NCI-H187 treated with DMSO at 0.1 percent for 48 hours (cell line): ENCODE results near the gene LCOR.
"Not testable (repeated sequence)": the region's sequence is repeated elsewhere in the genome, so short reads cannot be mapped to it uniquely, and the experiment has no call there.

Experiments
- DNase-seq: peaks from one replicate; lab custom pipeline; 2025; lab: John Stamatoyannopoulos, UW

The LCOR gene

DNA sequence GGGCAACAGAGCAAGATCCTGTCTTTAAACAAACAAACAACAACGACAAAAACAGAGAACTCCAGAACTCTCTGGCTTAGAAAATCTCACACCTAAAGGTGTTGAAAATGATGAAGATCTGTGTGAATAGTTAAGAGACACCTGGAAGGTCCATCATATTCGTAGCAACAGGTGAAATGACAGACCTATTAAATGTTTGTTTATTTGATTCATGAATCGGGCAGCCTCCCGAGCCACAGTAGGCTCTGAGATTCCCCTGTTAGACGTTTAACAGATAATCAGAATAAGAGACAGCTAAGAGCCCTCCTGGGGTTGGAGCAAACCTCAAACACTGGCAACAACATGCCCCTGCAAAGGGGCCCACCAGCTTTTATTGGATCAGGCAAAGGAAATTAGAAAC lies 103.7 kb downstream of the LCOR start:
- DNase-seq = no peak

DNA sequence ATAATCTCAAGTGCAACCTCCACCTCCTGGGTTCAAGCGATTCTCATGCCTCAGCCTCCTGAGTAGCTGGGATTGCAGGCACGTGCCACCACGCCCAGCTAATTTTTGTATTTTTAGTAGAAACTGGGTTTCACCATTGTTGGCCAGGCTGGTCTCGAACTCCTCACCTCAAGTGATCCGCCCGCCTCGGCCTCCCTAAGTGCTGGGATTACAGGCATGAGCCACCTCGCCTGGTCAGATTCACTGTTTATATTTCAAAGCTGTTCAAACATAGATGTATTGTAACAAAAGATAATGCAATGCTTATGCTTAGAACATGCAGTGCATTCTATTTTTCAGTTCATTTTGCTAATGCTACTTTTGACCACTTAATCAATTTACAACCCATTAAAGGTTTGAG lies 111.1 kb downstream of the LCOR start:
- not testable (repeated sequence) for DNase-seq

DNA sequence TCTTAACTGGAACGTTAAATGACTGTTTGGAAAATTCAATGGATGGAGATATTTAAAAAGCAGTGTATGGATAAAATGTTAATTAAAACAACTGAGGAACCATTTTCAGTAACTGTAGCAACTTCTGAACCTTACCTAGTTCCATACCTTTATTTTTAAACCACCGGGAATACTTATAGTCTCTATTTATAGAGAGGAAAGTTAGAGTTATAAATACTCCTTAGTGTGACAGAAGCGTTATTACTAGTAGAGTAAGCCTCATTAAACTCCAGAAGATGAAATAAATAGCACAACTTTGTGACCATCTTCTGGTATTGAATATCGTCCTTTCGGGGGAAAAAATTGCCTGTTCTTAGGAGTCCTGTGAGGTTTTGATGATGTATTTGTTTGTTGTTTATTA lies 114.9 kb downstream of the LCOR start:
- DNase-seq = no peak

DNA sequence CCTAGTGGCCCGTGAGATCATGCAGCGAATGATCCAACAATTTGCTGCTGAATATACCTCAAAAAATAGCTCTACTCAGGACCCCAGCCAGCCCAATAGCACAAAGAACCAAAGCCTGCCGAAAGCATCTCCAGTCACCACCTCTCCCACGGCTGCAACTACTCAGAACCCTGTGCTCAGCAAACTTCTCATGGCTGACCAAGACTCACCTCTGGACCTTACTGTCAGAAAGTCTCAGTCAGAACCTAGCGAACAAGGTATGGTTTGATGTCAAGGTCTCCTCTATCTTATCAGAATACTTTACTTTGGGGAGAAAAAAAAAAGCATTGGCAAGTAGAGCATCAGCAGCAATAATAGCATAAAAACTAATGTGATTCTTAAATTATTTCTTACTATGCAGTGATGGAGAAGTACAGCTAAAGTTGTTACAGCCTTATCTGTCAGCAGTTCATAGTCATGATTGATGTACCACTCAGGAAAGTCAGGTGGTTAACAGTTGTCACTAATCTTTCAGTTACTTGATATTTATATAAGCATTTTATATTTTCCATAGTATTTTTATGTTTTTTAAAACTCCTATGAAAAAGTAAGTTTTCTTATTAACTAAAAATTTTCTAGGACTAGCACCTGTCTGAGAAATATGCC lies 117.1 kb downstream of the LCOR start:
- no peak for DNase-seq

DNA sequence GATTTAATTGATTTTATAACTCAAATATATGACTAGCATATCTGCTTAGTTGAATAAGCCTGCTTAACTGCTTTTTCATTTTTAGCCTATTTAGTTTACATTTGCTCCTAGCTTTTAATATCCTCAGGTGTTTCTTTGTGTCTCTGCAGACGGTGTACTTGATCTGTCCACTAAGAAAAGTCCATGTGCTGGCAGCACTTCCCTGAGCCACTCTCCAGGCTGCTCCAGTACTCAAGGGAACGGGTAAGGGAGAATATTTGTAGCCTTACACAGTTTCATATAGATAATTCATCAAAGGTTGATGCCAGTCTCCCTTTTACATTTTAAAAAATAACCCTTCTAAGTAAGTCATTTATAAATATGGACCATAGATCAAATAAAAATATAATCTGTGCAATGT lies 119.9 kb downstream of the LCOR start:
- DNase-seq = no peak

DNA sequence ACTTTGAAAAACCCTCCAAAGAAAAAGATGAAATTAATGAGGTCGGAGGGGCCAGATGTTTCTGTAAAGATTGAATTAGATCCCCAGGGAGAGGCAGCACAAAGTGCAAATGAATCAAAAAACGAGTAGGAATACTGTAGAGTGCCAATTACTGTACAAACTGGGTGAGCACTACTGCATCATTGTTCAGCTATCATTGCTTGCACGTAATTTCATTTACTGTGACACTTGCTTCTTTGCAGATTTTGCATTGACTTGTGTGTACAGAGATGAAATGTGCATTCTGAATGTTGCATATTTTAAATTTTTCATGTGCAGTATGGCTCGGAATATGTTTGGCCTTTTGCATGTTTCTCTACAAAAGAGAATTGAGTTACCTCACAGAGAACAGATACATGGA lies 123.7 kb downstream of the LCOR start:
- no peak for DNase-seq

DNA sequence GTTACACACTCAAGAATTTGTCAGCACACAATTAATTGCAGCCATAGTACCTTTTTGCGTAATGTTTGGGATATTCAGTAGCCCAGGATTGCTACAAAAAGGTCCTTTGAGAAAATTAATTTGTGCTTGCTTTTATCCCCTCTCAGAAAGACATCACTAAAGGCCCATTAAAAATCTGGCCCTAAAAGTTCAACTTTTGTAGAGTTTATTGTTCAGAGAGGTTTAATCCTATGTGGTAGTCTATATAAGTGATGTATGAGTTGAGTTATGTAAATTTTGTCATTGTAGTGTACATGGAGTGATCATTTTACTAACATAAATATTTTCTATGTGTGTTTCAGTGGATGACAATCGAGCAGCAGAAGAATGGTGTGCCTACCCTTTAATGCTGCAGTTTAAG lies 126.0 kb downstream of the LCOR start:
- no peak for DNase-seq

DNA sequence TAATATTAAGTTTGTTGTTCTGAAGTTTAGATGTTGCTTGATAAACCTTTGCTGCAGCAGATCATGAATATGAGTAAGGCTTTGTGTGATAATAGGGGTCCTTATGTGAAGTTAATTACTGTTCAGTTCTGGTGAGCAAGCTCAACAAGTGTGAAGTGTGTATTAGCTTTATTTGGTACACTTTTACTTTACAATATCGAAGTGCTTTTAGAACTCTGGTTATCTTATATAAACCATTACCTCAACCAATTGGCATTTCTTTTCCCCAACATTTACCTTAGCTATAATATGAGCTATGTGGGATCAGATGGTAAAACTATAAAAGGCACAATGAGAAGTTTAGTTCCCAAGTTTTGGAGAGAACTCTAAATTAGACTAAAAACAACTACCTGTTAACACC lies 127.6 kb downstream of the LCOR start:
- no peak for DNase-seq

DNA sequence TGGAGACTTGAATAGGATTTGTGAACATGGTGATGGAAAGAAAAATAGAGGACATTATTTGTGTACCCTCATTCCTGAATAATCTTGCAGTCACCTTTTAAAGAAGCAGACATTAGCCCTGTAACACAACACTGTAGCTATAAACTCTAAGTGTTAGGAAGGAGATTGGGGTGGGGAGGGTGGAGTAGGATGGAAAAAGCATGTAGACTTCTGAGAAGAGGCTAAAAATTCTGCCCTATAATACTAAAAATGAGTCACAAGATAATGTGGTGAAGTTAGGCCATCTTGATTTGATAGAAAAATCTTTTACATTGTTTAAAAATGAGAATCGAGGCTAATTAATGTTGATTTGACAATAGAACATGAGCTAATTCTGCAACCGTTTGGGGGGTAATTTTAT lies 128.8 kb downstream of the LCOR start:
- no peak for DNase-seq

DNA sequence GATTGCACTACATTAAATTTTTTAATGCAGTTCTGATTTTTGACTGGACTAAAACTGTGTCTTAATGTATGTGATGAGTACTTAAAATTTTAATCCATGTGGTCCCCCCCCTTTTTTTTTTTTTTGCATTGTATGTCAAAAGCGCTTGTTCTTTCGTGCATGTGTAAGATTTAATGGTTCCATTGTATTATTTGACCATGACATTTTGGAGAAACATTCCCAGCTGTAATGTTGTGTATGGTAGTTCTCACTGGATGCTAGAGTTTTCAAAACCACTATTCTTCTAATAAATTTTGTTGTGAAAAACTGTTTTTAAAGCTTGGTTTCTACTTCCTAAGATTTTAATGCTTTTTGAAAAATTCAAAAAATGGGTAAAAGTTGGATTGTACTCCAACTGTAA lies 132.0 kb downstream of the LCOR start:
- DNase-seq = no peak

DNA sequence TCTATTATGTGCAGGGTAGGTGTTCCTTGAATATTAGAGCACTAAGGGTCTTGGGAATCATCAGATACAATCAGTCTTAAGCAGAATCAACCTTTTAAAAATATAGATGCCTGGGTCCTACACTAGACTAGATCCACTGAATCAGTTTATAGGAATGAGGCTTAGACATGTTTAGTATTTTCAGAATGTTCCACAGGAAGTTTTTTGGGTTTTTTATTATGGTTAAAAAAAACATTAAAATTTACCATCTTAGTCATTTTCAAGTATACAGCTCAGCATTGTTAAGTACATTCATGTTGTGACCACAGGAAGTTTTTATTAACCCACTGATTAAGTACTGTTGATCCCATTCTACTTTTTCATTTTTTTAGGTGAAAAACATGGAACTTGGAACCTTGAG lies 135.7 kb downstream of the LCOR start:
- no peak for DNase-seq

DNA sequence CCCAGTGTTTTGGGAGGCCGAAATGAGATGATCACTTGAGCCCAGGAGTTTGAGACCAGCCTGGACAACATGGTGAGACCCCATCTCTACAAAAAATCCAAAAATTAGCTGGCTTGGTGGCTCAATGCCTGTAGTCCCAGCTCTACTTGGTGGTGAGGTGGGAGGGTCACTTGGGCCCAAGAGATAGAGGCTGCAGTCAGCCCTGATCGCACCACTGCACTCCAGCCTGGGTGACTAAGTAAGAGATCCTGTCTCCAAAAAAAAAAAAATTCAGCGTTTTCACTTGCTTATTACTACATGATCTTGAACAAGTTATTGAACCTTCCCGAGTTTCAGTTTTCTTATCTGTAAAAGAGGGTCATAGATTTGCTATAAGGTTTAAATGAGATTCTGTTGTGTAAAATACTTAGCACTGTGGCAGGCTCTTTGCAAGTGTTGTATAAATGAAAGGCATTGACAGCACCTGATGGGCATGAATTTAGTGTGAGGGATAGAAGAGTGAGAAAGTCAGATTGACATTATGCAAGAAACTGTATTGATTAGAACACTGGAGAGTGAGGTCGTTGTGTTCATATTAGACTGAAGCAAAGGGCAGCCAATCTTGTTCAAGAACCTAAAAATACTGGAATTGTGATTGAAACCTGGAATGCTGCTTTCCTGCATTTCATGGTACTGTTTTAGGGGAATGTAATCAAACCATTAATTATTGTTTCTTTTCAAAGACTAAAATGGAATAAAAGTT lies 136.8 kb downstream of the LCOR start:
- DNase-seq = no peak

DNA sequence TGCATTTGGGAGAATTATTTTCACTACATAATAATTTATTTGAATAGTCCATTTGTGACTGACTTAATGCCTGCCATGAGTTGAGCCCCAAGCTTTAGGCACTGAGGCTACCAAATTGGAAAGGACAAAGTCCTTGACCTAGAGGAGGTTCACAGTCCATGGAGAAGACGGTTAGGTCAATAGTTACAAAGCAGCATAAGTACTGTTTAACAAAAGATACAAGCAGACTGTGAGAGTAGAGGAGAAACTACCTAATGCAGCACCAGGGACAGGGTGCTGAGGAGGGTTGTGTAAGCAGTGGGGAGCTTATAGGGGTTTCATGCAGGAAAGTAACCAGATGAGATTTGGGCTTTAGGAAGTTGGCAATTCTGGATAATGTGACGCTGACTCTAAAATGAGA lies 139.2 kb downstream of the LCOR start:
- no peak for DNase-seq

DNA sequence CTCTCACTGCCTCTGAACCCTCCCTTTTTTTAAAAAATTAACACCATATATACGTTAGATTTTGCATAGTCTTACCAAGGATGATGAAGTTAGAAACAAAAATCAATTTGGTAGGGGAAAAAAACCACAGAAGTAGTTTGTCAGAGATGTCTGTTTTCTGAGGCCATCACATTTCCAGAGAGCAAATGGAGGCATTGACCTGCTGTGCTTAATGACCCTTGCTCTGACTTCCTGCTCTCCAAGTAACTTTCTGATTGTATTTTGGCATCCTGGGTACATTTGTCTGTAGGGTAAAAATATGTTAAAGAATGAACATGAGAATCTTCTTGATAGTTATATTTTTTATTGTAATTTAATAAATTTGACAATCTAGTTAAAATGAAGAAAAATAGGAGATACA lies 140.2 kb downstream of the LCOR start:
- DNase-seq = no peak

DNA sequence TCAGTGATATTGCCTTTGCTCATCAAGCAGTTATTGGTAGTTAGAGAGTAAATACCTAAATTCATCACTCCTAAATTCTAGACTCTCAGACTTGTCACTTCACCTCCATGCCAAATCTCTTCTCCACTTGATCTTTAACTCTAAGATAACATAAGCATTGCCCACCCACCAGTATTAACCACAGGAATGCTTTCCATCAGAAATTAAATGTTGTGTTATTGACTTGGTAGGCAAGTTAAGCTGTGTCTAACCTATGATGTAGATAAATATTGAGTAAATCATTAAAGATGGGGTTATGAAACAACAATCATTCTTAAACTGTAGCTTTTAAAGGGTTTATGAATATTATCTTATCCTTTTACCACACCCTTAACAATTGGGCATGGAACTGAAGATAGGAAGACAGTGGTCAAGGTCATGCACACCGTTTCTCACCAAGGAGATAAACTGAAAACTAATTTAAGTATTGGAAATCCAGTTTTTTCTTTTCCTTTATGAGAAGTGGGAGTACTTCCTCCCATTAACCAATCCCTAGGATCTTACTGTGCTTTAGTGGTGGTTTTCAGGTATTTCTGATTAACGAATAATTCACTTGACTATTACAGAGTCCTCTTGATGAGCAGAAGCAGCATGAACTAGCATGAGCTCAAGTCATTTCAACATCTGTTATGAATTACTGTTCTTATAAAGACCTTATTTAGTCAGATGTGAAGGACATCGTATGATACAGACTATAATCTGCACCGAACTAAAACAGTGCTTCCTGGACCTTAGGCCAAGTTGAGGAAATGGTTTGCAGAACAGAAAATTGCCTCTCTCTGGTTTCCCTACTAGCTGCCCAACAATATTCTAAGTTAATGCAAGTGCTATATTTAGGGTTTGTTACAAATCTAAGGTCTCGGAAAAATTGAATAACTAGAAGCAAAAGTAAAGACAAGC lies 142.0 kb downstream of the LCOR start:
- DNase-seq = no peak

DNA sequence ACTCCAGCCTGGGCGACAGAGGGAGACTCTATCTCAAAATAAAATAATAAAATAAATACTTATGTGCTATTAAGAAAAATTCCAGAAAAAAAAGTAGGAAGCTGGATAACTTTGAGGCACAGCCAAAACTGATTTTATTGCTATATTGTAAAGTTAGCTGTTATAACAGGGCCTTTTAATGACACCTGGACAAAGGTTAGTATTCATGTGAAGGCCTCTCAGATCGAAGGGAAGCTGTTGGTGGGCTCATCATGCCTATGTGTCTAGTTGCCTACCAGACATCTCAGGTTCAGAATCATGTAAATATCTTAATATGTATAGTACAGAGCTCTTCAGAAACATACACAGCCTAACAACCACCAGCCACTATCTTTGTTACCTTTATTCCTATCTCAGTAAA lies 143.0 kb downstream of the LCOR start:
- DNase-seq = no peak

DNA sequence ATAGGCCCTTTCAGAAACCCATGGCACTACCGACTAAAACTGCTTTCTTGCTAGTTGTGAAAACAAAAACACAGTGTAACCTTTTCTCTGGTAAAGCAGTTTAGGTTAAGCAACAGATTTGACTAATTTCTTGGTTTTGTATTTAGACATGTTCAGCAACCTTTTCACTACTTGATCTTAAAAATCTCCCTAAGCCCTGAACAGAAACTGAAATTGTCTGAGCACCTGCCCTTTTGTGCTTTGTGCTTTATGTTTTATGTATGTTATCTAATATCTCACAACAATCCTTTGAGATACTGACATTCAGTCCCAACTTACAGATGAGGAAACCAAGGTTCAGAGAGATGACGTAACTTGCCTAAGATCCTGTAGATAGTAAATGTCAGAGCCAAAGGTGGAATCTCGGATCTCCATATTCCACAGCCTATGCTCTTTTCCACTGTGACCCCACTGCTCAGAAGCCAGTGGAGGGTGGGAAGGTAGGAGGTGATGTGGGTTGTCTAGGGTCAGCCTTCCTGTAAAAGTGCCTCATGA lies 146.6 kb downstream of the LCOR start:
- DNase-seq = no peak

DNA sequence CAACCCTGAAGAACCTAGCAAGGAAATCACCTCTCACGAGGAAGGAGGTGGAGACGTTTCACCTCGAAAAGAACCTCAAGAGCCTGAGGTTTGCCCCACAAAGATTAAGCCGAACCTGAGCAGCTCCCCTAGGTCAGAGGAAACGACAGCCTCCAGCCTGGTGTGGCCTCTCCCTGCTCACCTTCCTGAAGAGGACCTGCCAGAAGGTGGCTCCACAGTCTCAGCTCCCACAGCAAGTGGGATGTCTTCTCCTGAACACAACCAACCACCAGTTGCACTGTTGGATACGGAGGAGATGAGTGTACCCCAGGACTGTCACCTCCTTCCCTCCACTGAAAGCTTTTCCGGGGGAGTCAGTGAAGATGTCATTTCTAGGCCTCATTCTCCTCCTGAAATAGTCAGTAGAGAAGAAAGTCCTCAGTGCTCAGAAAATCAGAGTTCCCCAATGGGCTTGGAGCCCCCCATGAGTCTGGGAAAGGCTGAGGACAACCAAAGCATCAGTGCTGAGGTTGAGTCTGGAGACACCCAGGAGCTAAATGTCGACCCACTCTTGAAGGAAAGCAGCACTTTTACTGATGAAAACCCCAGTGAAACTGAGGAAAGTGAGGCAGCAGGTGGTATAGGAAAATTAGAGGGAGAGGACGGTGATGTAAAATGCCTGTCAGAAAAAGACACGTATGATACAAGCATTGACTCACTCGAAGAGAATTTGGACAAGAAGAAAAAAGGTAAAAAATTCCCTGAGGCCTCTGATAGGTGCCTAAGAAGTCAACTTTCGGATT lies 150.2 kb downstream of the LCOR start:
- DNase-seq = no peak

DNA sequence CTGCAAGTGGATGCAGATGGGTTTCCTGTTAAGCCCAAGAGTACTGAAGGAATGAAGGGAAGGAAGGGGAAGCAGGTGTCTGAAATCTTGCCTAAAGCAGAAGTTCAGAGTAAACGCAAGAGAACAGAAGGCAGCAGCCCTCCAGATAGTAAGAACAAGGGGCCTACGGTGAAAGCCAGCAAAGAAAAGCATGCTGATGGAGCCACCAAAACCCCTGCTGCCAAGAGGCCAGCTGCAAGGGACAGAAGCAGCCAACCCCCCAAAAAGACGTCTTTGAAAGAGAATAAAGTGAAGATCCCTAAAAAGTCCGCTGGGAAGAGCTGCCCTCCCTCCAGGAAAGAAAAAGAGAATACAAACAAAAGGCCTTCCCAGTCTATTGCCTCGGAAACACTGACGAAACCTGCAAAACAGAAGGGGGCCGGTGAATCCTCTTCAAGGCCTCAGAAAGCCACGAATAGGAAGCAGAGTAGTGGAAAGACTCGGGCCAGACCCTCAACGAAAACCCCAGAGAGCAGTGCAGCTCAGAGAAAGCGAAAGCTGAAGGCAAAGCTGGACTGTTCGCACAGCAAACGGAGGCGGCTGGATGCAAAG lies 152.5 kb downstream of the LCOR start:
- DNase-seq = no peak

DNA sequence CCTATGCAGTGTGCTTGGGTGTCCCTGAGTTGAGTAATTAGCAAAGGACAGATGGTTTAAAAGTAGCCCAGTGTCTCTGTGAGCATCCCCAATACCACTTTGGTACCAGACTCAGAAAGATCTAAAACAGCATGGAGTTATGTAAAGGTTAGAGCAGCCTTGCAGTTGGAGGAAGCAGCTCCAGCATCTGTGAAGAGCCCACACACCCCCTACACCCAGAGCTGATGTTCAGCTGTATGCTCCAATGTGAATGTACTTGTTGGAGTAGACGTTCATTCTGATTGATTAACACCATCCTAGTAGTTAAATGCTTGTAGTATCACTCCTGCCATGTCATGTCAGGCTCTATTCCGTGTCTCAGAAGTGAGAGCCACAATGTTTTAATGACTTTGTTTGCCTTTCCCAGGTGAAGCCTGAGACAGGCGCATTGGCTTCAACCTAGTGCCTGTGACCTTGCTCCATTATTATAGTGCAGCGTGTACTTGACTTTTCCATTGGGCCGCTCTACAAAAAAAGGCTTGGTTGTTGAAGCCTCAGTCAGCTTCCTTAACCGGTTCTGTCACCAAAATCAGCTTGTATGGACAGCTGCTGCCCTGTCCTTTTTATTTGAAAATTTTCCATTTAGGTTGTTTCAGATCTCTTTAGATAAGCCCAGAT lies 154.2 kb downstream of the LCOR start:
- DNase-seq = no peak
